ENCODE data around the gene PTGDR2.
A peak's percentile ranks its signal among the peaks of the same experiment; 100 is the strongest.

The PTGDR2 gene

DNA sequence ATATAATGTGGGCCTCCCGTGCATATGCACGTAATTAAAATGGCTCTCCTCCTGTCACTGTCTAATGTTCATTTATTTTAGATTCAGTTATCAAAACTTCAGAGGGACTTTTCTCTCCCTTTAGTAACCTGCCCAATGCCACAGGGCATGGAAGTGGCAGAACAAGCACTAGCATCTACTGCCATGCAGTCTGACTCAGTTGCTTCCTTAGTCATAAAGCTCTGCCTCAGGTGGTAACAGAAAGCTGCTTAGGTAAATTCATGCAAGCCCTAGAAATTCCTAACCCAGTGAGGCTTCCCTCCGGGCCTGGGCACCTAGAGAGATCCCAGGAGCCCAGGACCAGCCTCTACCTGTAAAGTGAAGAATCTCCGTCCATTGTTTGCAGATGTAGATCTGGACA, 41.7 kb upstream of the PTGDR2 start:
- H3K36me3 ChIP-seq (ENCODE audit: control insufficient read depth in 4 of 4, insufficient read depth in 4 of 4, low read length in 3 of 4), result peaks cover 19 to 91% (median 76%) of the 10 kb centered on the region in 4 experiments
- CTCF ChIA-PET, result interaction anchor here (0.8 to 10.5 kb wide), 6 partner anchors 8 to 127 kb away, joined by 4 to 138 read pairs (median 8); partner anchors contain the start of gene PRPF19
- 100% methylated on average over 2 of the region's 4 CpGs for WGBS (ENCODE audit: insufficient coverage)

DNA sequence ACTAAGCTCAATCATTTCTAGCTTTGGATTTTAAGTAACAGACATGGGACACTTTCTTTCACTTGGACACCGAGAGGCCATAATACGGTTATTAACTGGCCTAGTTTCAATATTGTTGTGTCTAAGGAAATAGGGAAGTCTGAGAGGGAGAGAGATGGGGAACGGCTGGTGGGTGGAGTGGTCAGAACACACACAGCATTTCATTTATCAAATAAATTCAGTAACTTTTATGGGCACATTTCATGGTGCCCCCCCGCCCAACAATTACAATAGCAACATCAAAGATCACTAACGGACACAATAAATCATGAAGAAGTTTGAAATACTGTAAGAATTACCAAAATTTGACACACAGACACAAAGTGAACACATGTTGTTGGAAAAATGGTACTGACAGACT, 39.9 kb upstream of the PTGDR2 start:
- CTCF ChIA-PET, result interaction anchor here (0.6 to 9.5 kb wide), 9 partner anchors 7 to 73 kb away, joined by 3 to 102 read pairs (median 4); partner anchors contain the start of gene PRPF19
- DNase-seq, result no peak
- Histone ChIP-seq H3K27me3 (replicated peaks in 2 of 5; ENCODE audit: control insufficient read depth in 4 of 5, insufficient read depth in 5 of 5, low read length in 4 of 5) (no peaks in the 10 kb centered on the region), H3K27ac (ENCODE audit: insufficient read depth in 1 of 2, low read depth in 1 of 2, low read length in 2 of 2, poor library complexity in 1 of 2, severe bottlenecking in 2 of 2) (no peak overlapping the region), H3K9me3 (ENCODE audit: control extremely low read depth in 1 of 5, control insufficient read depth in 4 of 5, insufficient read depth in 2 of 5, low read depth in 1 of 5, low read length in 4 of 5) (no peaks in the 10 kb centered on the region), H3K4me1 (ENCODE audit: control extremely low read depth in 1 of 4, control insufficient read depth in 4 of 4, insufficient read depth in 4 of 4, low read length in 3 of 4) (peaks cover 0 to 26% (median 13%) of the 10 kb centered on the region in 4 experiments), H3K36me3 (ENCODE audit: control insufficient read depth in 4 of 4, insufficient read depth in 4 of 4, low read length in 3 of 4) (peaks cover 15 to 87% (median 60%) of the 10 kb centered on the region in 4 experiments), H3K4me3 (ENCODE audit: control insufficient read depth in 1 of 7, extremely low read depth in 1 of 7, insufficient read depth in 4 of 7, low read depth in 2 of 7, low read length in 6 of 7) (no peak overlapping the region)
- WGBS (ENCODE audit: insufficient coverage), result no CpG with 5 or more reads among the region's 5 CpGs
- POLR2A ChIA-PET, result no interaction called here

More for the DNA sequence above, 41.7 kb upstream of the PTGDR2 start:
- POLR2A ChIA-PET, result no interaction called here
- no peaks in the 10 kb centered on the region for H3K27me3 ChIP-seq (replicated peaks in 2 of 5; ENCODE audit: control insufficient read depth in 4 of 5, insufficient read depth in 5 of 5, low read length in 4 of 5)
- H3K4me3 ChIP-seq (ENCODE audit: control insufficient read depth in 1 of 7, extremely low read depth in 1 of 7, insufficient read depth in 4 of 7, low read depth in 2 of 7, low read length in 6 of 7), result no peak overlapping the region
- H3K9me3 ChIP-seq (ENCODE audit: control extremely low read depth in 1 of 5, control insufficient read depth in 4 of 5, insufficient read depth in 2 of 5, low read depth in 1 of 5, low read length in 4 of 5), result no peaks in the 10 kb centered on the region
- no peak overlapping the region for H3K27ac ChIP-seq (ENCODE audit: insufficient read depth in 1 of 2, low read depth in 1 of 2, low read length in 2 of 2, poor library complexity in 1 of 2, severe bottlenecking in 2 of 2)
- H3K4me1 ChIP-seq (ENCODE audit: control extremely low read depth in 1 of 4, control insufficient read depth in 4 of 4, insufficient read depth in 4 of 4, low read length in 3 of 4), result peaks cover 0 to 9% (median 1%) of the 10 kb centered on the region in 4 experiments
- DNase-seq, result no peak

DNA sequence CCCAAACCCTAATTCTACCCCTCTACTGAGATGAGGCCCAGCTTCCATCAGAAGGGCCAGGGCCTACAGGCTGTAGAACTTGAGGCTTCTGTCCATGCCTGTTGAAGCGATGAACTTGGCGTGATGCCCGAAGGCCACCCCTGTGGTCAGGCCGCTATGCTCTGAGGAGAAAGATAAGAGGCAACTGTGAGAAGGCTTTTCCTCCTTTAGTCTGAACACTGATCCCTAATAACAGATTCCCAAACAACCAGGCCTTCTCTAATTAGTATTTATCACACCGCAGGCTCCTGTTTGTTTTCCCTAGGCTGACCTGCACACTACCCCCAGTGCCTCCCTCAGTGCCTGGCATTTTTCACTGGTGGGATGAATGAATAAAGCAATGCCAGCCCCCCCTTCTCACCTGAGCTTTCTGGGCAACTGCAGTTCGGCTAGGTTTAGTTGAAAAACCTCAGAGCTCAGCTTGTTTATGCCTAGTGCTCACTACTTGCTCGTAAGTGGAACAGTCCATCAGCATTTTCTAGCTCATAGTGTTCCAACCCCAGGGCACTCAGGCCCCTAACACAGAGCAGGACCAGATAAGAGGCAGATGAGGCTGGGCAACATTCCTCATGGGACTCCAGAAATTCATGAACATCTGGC, 35.5 kb upstream of the PTGDR2 start:
- Histone ChIP-seq H3K4me3 (ENCODE audit: control insufficient read depth in 1 of 7, extremely low read depth in 1 of 7, insufficient read depth in 4 of 7, low read depth in 2 of 7, low read length in 6 of 7) (peak overlapping the region in 1 of 7 experiments; percentile 17), H3K27me3 (replicated peaks in 2 of 5; ENCODE audit: control insufficient read depth in 4 of 5, insufficient read depth in 5 of 5, low read length in 4 of 5) (no peaks in the 10 kb centered on the region), H3K27ac (ENCODE audit: insufficient read depth in 1 of 2, low read depth in 1 of 2, low read length in 2 of 2, poor library complexity in 1 of 2, severe bottlenecking in 2 of 2) (peak overlapping the region; percentile 46 to 77), H3K36me3 (ENCODE audit: control insufficient read depth in 4 of 4, insufficient read depth in 4 of 4, low read length in 3 of 4) (peaks cover 6 to 58% (median 27%) of the 10 kb centered on the region in 4 experiments), H3K4me1 (ENCODE audit: control extremely low read depth in 1 of 4, control insufficient read depth in 4 of 4, insufficient read depth in 4 of 4, low read length in 3 of 4) (peaks cover 0 to 34% (median 18%) of the 10 kb centered on the region in 4 experiments), H3K9me3 (ENCODE audit: control extremely low read depth in 1 of 5, control insufficient read depth in 4 of 5, insufficient read depth in 2 of 5, low read depth in 1 of 5, low read length in 4 of 5) (no peaks in the 10 kb centered on the region)
- ChIA-PET CTCF (interaction anchor here (0.9 to 14.2 kb wide), 7 partner anchors 7 to 117 kb away, joined by 3 to 422 read pairs (median 62); partner anchors contain the start of gene PRPF19), POLR2A (interaction anchor here (0.7 to 1.2 kb wide), 3 partner anchors 8 to 69 kb away, joined by 3 read pairs; partner anchors contain the start of gene PRPF19)
- 17% methylated on average over 3 of the region's 7 CpGs for WGBS (ENCODE audit: insufficient coverage)
- DNase-seq, result peak; percentile 64 to 80 (median 75)

DNA sequence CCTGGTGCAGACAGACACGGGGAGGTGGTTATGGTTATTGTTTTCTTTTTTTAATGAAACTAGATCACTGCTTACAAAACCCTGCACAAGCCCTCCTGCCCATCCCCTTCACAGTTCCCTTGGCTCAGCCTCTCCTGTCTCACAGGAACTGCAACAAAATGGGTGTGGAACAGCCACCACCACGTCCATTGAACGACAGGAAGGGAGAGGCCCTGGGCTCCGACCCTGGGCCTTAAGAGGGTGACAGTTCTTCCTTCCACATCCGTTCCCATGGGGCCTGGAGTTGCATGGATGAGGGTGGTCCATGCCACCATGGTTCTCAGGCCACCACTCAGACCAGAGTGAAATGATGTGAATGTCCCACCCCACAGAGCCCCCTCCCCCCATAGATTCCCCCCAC, 34.9 kb upstream of the PTGDR2 start:
- no peak overlapping the region for H3K4me3 ChIP-seq (ENCODE audit: control insufficient read depth in 1 of 7, extremely low read depth in 1 of 7, insufficient read depth in 4 of 7, low read depth in 2 of 7, low read length in 6 of 7)
- peak in 1 of 3 donors; percentile 26 for DNase-seq
- 0% methylated on average over 2 of the region's 5 CpGs for WGBS (ENCODE audit: insufficient coverage)
- no peaks in the 10 kb centered on the region for H3K27me3 ChIP-seq (replicated peaks in 2 of 5; ENCODE audit: control insufficient read depth in 4 of 5, insufficient read depth in 5 of 5, low read length in 4 of 5)
- H3K27ac ChIP-seq (ENCODE audit: insufficient read depth in 1 of 2, low read depth in 1 of 2, low read length in 2 of 2, poor library complexity in 1 of 2, severe bottlenecking in 2 of 2), result peak overlapping the region in 1 of 2 experiments; percentile 43
- peaks cover 6 to 53% (median 24%) of the 10 kb centered on the region in 4 experiments for H3K36me3 ChIP-seq (ENCODE audit: control insufficient read depth in 4 of 4, insufficient read depth in 4 of 4, low read length in 3 of 4)
- ChIA-PET POLR2A (interaction anchor here (1.0 to 1.2 kb wide), 2 partner anchors 8 to 16 kb away, joined by 3 read pairs; partner anchors contain the start of gene PRPF19), CTCF (interaction anchor here (1.2 to 14.2 kb wide), 6 partner anchors 8 to 117 kb away, joined by 3 to 422 read pairs (median 65); partner anchors contain the start of gene PRPF19)
- H3K9me3 ChIP-seq (ENCODE audit: control extremely low read depth in 1 of 5, control insufficient read depth in 4 of 5, insufficient read depth in 2 of 5, low read depth in 1 of 5, low read length in 4 of 5), result no peaks in the 10 kb centered on the region
- H3K4me1 ChIP-seq (ENCODE audit: control extremely low read depth in 1 of 4, control insufficient read depth in 4 of 4, insufficient read depth in 4 of 4, low read length in 3 of 4), result peaks cover 0 to 34% (median 18%) of the 10 kb centered on the region in 4 experiments

DNA sequence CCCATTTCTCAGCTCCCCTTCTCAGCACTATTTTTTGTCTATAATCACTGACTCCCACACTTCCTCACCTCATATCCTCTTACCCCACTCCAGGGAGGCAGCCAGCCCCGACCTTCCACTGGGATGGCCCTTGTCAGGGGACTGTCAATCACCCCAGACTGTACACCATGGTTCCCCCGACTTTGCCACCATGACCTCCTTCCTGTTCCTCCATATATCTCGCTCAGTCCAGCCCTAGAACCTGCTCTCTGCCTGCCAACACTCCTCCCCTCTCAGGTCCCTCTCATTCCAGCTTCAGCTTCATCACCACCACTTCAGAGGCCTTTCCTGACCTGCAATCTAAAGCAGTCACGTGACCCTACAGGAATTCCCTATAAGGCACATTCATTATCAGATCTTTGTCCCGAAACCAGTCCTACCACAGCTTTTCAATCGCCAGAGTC, 34.1 kb upstream of the PTGDR2 start:
- Histone ChIP-seq H3K9me3 (ENCODE audit: control extremely low read depth in 1 of 5, control insufficient read depth in 4 of 5, insufficient read depth in 2 of 5, low read depth in 1 of 5, low read length in 4 of 5) (no peaks in the 10 kb centered on the region), H3K27me3 (replicated peaks in 2 of 5; ENCODE audit: control insufficient read depth in 4 of 5, insufficient read depth in 5 of 5, low read length in 4 of 5) (no peaks in the 10 kb centered on the region), H3K36me3 (ENCODE audit: control insufficient read depth in 4 of 4, insufficient read depth in 4 of 4, low read length in 3 of 4) (peaks cover 3 to 46% (median 16%) of the 10 kb centered on the region in 4 experiments), H3K4me3 (ENCODE audit: control insufficient read depth in 1 of 7, extremely low read depth in 1 of 7, insufficient read depth in 4 of 7, low read depth in 2 of 7, low read length in 6 of 7) (no peak overlapping the region), H3K27ac (ENCODE audit: insufficient read depth in 1 of 2, low read depth in 1 of 2, low read length in 2 of 2, poor library complexity in 1 of 2, severe bottlenecking in 2 of 2) (peak overlapping the region; percentile 20 to 23), H3K4me1 (ENCODE audit: control extremely low read depth in 1 of 4, control insufficient read depth in 4 of 4, insufficient read depth in 4 of 4, low read length in 3 of 4) (peaks cover 0 to 34% (median 18%) of the 10 kb centered on the region in 4 experiments)
- DNase-seq, result peak in 1 of 3 donors; percentile 14
- ChIA-PET CTCF (interaction anchor here (1.1 to 14.2 kb wide), 9 partner anchors 8 to 116 kb away, joined by 3 to 422 read pairs (median 7); partner anchors contain the start of genes PRPF19 and ZP1), POLR2A (no interaction called here)
- WGBS (ENCODE audit: insufficient coverage), result 23% methylated on average over 6 of the region's 6 CpGs

DNA sequence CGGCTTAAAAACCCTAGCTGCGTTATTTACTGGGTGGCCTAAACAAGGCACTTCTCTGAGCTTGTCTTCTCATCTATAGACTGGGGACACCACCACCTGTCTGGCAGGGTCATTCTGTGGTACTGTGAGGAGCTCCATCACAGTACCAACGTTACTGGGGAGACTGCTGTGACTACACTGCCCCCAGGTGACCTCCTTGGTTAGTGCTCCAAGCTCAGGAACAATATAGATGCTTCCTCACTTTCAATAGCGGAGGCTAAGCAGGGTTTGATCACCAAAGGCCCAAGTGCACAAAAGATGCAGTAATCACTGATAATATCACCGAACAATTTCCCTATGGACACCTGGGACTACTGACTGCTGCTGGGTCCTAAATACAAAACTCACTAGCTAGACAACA, 31.8 kb upstream of the PTGDR2 start:
- POLR2A ChIA-PET, result interaction anchor here (1.2 kb wide), 1 partner anchor 57 kb away, joined by 7 read pairs; no protein-coding TSS in a partner anchor
- no peak overlapping the region for H3K4me3 ChIP-seq (ENCODE audit: control insufficient read depth in 1 of 7, extremely low read depth in 1 of 7, insufficient read depth in 4 of 7, low read depth in 2 of 7, low read length in 6 of 7)

More for the DNA sequence above, 31.8 kb upstream of the PTGDR2 start:
- DNase-seq, result peak; percentile 70 to 84 (median 81)
- 55% methylated on average over 5 of the region's 5 CpGs for WGBS (ENCODE audit: insufficient coverage)
- peaks cover 0 to 30% (median 2%) of the 10 kb centered on the region in 4 experiments for H3K36me3 ChIP-seq (ENCODE audit: control insufficient read depth in 4 of 4, insufficient read depth in 4 of 4, low read length in 3 of 4)
- no peak overlapping the region for H3K27ac ChIP-seq (ENCODE audit: insufficient read depth in 1 of 2, low read depth in 1 of 2, low read length in 2 of 2, poor library complexity in 1 of 2, severe bottlenecking in 2 of 2)
- H3K9me3 ChIP-seq (ENCODE audit: control extremely low read depth in 1 of 5, control insufficient read depth in 4 of 5, insufficient read depth in 2 of 5, low read depth in 1 of 5, low read length in 4 of 5), result no peaks in the 10 kb centered on the region
- H3K4me1 ChIP-seq (ENCODE audit: control extremely low read depth in 1 of 4, control insufficient read depth in 4 of 4, insufficient read depth in 4 of 4, low read length in 3 of 4), result peaks cover 0 to 31% (median 18%) of the 10 kb centered on the region in 4 experiments
- no peaks in the 10 kb centered on the region for H3K27me3 ChIP-seq (replicated peaks in 2 of 5; ENCODE audit: control insufficient read depth in 4 of 5, insufficient read depth in 5 of 5, low read length in 4 of 5)
- CTCF ChIA-PET, result interaction anchor here (0.7 to 14.2 kb wide), 26 partner anchors 11 to 134 kb away, joined by 3 to 422 read pairs (median 6); partner anchors contain the start of genes PRPF19, PTGDR2 and ZP1
